ENCODE results near the gene CLSTN2.

DNA sequence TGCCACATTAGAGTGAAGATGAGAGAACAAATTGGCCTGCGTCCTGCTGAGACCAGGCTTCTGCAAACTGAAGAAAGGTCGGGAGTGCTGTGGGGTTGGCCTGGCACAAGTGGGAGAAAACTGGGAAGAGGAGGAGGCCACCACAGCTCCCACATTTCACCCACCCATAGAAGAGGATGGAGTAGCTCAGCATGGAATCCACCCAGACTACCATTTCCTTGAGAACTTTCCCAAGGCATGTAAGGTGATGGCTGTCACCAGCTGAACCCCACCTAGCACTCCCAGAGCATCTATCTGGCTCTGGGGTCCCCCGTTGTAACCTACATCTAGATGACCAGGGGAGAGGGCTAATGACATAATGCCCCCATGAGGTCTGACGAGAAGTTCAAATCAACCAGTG, 622.5 kb downstream of the CLSTN2 start:
- no peak for TF ChIP-seq POLR2A (IDR thresholded peaks at IDR 0.05)
- TF ChIP-seq, protein P1, sequence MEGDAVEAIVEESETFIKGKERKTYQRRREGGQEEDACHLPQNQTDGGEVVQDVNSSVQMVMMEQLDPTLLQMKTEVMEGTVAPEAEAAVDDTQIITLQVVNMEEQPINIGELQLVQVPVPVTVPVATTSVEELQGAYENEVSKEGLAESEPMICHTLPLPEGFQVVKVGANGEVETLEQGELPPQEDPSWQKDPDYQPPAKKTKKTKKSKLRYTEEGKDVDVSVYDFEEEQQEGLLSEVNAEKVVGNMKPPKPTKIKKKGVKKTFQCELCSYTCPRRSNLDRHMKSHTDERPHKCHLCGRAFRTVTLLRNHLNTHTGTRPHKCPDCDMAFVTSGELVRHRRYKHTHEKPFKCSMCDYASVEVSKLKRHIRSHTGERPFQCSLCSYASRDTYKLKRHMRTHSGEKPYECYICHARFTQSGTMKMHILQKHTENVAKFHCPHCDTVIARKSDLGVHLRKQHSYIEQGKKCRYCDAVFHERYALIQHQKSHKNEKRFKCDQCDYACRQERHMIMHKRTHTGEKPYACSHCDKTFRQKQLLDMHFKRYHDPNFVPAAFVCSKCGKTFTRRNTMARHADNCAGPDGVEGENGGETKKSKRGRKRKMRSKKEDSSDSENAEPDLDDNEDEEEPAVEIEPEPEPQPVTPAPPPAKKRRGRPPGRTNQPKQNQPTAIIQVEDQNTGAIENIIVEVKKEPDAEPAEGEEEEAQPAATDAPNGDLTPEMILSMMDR (IDR thresholded peaks at IDR 0.05): no peak
